Nephron (organoid): ENCODE measurements around the gene ZNF512B.

Experiments used
- H3K27ac Mint-ChIP-seq, 3 experiments: 2 replicates each; pipeline ENCODE4 v1.8.0; 2020; ENCODE audit warnings: mixed read lengths in 3 of 3, mild to moderate bottlenecking in 2 of 3, moderate library complexity in 1 of 3
- H3K27me3 Mint-ChIP-seq: 2 replicates; pipeline ENCODE4 v1.8.0; 2021; ENCODE audit warnings: low read depth, mild to moderate bottlenecking, moderate library complexity, mixed read lengths
- H3K36me3 Mint-ChIP-seq: 2 replicates; pipeline ENCODE4 v1.8.0; 2020; ENCODE audit warnings: low read depth, mixed read lengths
- H3K4me1 Mint-ChIP-seq: 2 replicates; pipeline ENCODE4 v1.8.0; 2020; ENCODE audit warnings: mixed read lengths
- H3K4me3 Mint-ChIP-seq, 3 experiments: 2 replicates each; pipeline ENCODE4 v1.8.0; 2020; ENCODE audit warnings: mild to moderate bottlenecking in 3 of 3, mixed read lengths in 3 of 3, moderate library complexity in 2 of 3
- H3K9me3 Mint-ChIP-seq: 2 replicates; pipeline ENCODE4 v1.8.0; 2020; ENCODE audit warnings: mixed read lengths
- CTCF ChIP-seq, 3 experiments: fragments of 200-600 bp; sonication (generic); IDR thresholded peaks; one replicate each; pipeline ENCODE4 v1.5.0; 2021; ENCODE audit warnings: antibody characterized with exemption in 3 of 3; ENCODE audit not compliant: unreplicated experiment in 3 of 3

ZNF512B gene

GRCh38 chr20:63966172-63966943, 3.4 kb downstream of the ZNF512B start:
- Mint-ChIP-seq H3K27me3 (no peaks in the 10 kb centered on the region), H3K9me3 (no peaks in the 10 kb centered on the region), H3K27ac (no peak overlapping the region), H3K4me3 (peak overlapping the region; percentile 21 to 63 (median 56)), H3K4me1 (no peaks in the 10 kb centered on the region), H3K36me3 (peaks cover 14% of the 10 kb centered on the region)
- TF ChIP-seq CTCF (IDR thresholded peaks at IDR 0.05; ENCODE audit: unreplicated experiment in 3 of 3) = no peak

GRCh38 chr20:63964412-63964811, 5.3 kb downstream of the ZNF512B start:
- no peak overlapping the region for H3K4me3 Mint-ChIP-seq
- H3K27ac Mint-ChIP-seq = no peak overlapping the region
- H3K9me3 Mint-ChIP-seq = no peaks in the 10 kb centered on the region
- H3K36me3 Mint-ChIP-seq = peaks cover 14% of the 10 kb centered on the region
- TF ChIP-seq CTCF (IDR thresholded peaks at IDR 0.05; ENCODE audit: unreplicated experiment in 3 of 3) = no peak
- no peaks in the 10 kb centered on the region for H3K27me3 Mint-ChIP-seq
- H3K4me1 Mint-ChIP-seq = no peaks in the 10 kb centered on the region

- TF ChIP-seq CTCF (IDR thresholded peaks at IDR 0.05; ENCODE audit: unreplicated experiment in 3 of 3) = no peak
- no peaks in the 10 kb centered on the region for H3K9me3 Mint-ChIP-seq
- no peaks in the 10 kb centered on the region for H3K27me3 Mint-ChIP-seq
- H3K4me3 Mint-ChIP-seq = no peak overlapping the region
- no peaks in the 10 kb centered on the region for H3K4me1 Mint-ChIP-seq
- no peak overlapping the region for H3K27ac Mint-ChIP-seq
- H3K36me3 Mint-ChIP-seq = peaks cover 14% of the 10 kb centered on the region
Observed at GRCh38 chr20:63963784-63964301, 5.9 kb downstream of the ZNF512B start.

GRCh38 chr20:63963348-63963741, 6.4 kb downstream of the ZNF512B start:
- H3K9me3 Mint-ChIP-seq = no peaks in the 10 kb centered on the region
- H3K27ac Mint-ChIP-seq = no peak overlapping the region
- TF ChIP-seq CTCF (IDR thresholded peaks at IDR 0.05; ENCODE audit: unreplicated experiment in 3 of 3) = no peak
- H3K4me1 Mint-ChIP-seq = no peaks in the 10 kb centered on the region
- no peaks in the 10 kb centered on the region for H3K27me3 Mint-ChIP-seq
- H3K36me3 Mint-ChIP-seq = peaks cover 14% of the 10 kb centered on the region
- no peak overlapping the region for H3K4me3 Mint-ChIP-seq

- H3K9me3 Mint-ChIP-seq = no peaks in the 10 kb centered on the region
- H3K36me3 Mint-ChIP-seq = peaks cover 14% of the 10 kb centered on the region
- H3K27ac Mint-ChIP-seq = no peak overlapping the region
- no peak for TF ChIP-seq CTCF (IDR thresholded peaks at IDR 0.05; ENCODE audit: unreplicated experiment in 3 of 3)
- no peaks in the 10 kb centered on the region for H3K27me3 Mint-ChIP-seq
- no peaks in the 10 kb centered on the region for H3K4me1 Mint-ChIP-seq
- no peak overlapping the region for H3K4me3 Mint-ChIP-seq
Observed at GRCh38 chr20:63962426-63963347, 7.0 kb downstream of the ZNF512B start.
